Measurements from ENCODE around the gene ANAPC7. TPM values are rescaled to one million over a fixed set of nuclear protein-coding genes. Genes with fewer than 3 reads are reported as not detected.
"Not testable (repeated sequence)": the region's sequence is repeated elsewhere in the genome, so short reads cannot be mapped to it uniquely, and the experiment has no call there.

Gene ANAPC7
- total RNA-seq, 2 donors from 2014 or later, result 60.2 to 65.8 TPM

GRCh38 chr12:110431957-110432587 lies 28.6 kb upstream of the ANAPC7 start:
- peak overlapping the region; percentile 38 to 43 for H3K4me3 ChIP-seq
- H3K27me3 ChIP-seq (replicated peaks; ENCODE audit: insufficient read depth), result no peaks in the 10 kb centered on the region
- H3K36me3 ChIP-seq, result peaks cover 0 to 5% of the 10 kb centered on the region in 2 donors
- intact Hi-C loops (cut with DNase I), result loop anchor here (1.0 kb wide), 1 partner anchor 333 kb away; no protein-coding TSS in a partner anchor
- no peaks in the 10 kb centered on the region for H3K4me1 ChIP-seq (replicated peaks)
- DNase-seq (ENCODE audit: low spot score), result no peak
- WGBS, result 86% methylated on average over 12 of the region's 12 CpGs
- TF ChIP-seq POLR2A (IDR thresholded peaks at IDR 0.05), result no peak
- TF ChIP-seq CTCF (IDR thresholded peaks at IDR 0.05), result no peak
- no peak for TF ChIP-seq POLR2AphosphoS5 (IDR thresholded peaks at IDR 0.05)
- no peaks in the 10 kb centered on the region for H3K9me3 ChIP-seq
- H3K27ac ChIP-seq, result peak overlapping the region; percentile 53 to 75

DNA sequence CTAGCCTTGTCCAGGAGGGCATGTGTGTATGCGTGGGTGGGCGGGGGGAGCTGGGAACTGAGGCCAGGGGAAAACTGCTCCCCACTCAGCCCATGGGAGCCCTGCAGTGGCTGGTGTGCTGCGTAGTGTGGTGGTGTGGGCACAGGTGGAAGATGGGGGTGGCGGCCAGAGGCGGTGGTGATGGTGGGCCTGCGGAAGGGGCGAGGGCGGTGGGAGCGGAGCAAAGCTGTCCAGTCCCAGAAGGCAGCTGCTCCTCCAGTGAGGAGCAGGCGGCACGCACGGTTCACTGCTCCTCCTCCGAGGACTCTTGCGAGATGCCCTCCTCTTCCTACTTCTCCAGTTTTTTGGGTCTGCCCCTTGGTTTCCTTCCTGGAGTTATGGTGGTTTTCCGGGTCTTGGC lies 26.2 kb upstream of the ANAPC7 start:
- not testable (repeated sequence) for H3K4me3 ChIP-seq; H3K9me3 ChIP-seq; H3K36me3 ChIP-seq; H3K4me1 ChIP-seq (replicated peaks); H3K27ac ChIP-seq; H3K27me3 ChIP-seq (replicated peaks; ENCODE audit: insufficient read depth); DNase-seq (ENCODE audit: low spot score)
- WGBS, result 96% methylated on average over 15 of the region's 15 CpGs
- intact Hi-C loops (cut with DNase I), result loop anchor here (10.0 kb wide), 1 partner anchor 145 kb away; the partner anchor contains the start of gene ATP2A2

GRCh38 chr12:110426406-110426805 lies 22.9 kb upstream of the ANAPC7 start:
- no peaks in the 10 kb centered on the region for H3K4me1 ChIP-seq (replicated peaks)
- intact Hi-C loops (cut with DNase I), result loop anchor here (10.0 kb wide), 1 partner anchor 142 kb away; the partner anchor contains the start of gene ATP2A2
- no peak overlapping the region for H3K4me3 ChIP-seq
- no peaks in the 10 kb centered on the region for H3K9me3 ChIP-seq
- TF ChIP-seq POLR2A (IDR thresholded peaks at IDR 0.05), result no peak
- no peak for TF ChIP-seq POLR2AphosphoS5 (IDR thresholded peaks at IDR 0.05)
- TF ChIP-seq CTCF (IDR thresholded peaks at IDR 0.05), result no peak
- no peaks in the 10 kb centered on the region for H3K27me3 ChIP-seq (replicated peaks; ENCODE audit: insufficient read depth)
- H3K36me3 ChIP-seq, result no peaks in the 10 kb centered on the region
- no peak for DNase-seq (ENCODE audit: low spot score)
- no peak overlapping the region for H3K27ac ChIP-seq
- WGBS, result 43% methylated on average over 3 of the region's 3 CpGs

- no peak for DNase-seq (ENCODE audit: low spot score)
- H3K27ac ChIP-seq, result no peak overlapping the region
- WGBS, result 78% methylated on average over 3 of the region's 3 CpGs
- H3K9me3 ChIP-seq, result no peaks in the 10 kb centered on the region
- H3K4me3 ChIP-seq, result no peak overlapping the region
- no peaks in the 10 kb centered on the region for H3K4me1 ChIP-seq (replicated peaks)
- no peaks in the 10 kb centered on the region for H3K36me3 ChIP-seq
- intact Hi-C loops (cut with DNase I), result loop anchor here (10.0 kb wide), 1 partner anchor 139 kb away; the partner anchor contains the start of gene ATP2A2
- no peak for TF ChIP-seq POLR2AphosphoS5 (IDR thresholded peaks at IDR 0.05)
- TF ChIP-seq CTCF (IDR thresholded peaks at IDR 0.05), result no peak
- TF ChIP-seq POLR2A (IDR thresholded peaks at IDR 0.05), result no peak
- H3K27me3 ChIP-seq (replicated peaks; ENCODE audit: insufficient read depth), result no peaks in the 10 kb centered on the region
Observed at GRCh38 chr12:110424237-110424636, 20.7 kb upstream of the ANAPC7 start.

GRCh38 chr12:110421701-110422100 lies 18.2 kb upstream of the ANAPC7 start:
- H3K27me3 ChIP-seq (replicated peaks; ENCODE audit: insufficient read depth), result no peaks in the 10 kb centered on the region
- TF ChIP-seq CTCF (IDR thresholded peaks at IDR 0.05) (no peak), POLR2AphosphoS5 (IDR thresholded peaks at IDR 0.05) (no peak), POLR2A (IDR thresholded peaks at IDR 0.05) (no peak)
- 70% methylated on average over 4 of the region's 4 CpGs for WGBS
- intact Hi-C loops (cut with DNase I), result loop anchor here (10.0 kb wide), 1 partner anchor 137 kb away; the partner anchor contains the start of gene ATP2A2
- no peak for DNase-seq (ENCODE audit: low spot score)
- no peak overlapping the region for H3K27ac ChIP-seq
- H3K4me3 ChIP-seq, result no peak overlapping the region
- H3K9me3 ChIP-seq, result no peaks in the 10 kb centered on the region
- H3K4me1 ChIP-seq (replicated peaks), result no peaks in the 10 kb centered on the region
- H3K36me3 ChIP-seq, result no peaks in the 10 kb centered on the region
